Stimulated activated CD4-positive, alpha-beta T cell treated with anti-CD3 and anti-CD28 coated beads, Interleukin-2, amount 100 ng/mL, for 48 hours (primary cell): ENCODE data around the gene ALPP.
"Not testable (repeated sequence)": the region's sequence is repeated elsewhere in the genome, so short reads cannot be mapped to it uniquely, and the experiment has no call there.

Source experiments
- DNase-seq, 2 donors: peaks; one replicate each; pipeline ENCODE4 v3.0.0-alpha.2; 2020

Gene ALPP

DNA sequence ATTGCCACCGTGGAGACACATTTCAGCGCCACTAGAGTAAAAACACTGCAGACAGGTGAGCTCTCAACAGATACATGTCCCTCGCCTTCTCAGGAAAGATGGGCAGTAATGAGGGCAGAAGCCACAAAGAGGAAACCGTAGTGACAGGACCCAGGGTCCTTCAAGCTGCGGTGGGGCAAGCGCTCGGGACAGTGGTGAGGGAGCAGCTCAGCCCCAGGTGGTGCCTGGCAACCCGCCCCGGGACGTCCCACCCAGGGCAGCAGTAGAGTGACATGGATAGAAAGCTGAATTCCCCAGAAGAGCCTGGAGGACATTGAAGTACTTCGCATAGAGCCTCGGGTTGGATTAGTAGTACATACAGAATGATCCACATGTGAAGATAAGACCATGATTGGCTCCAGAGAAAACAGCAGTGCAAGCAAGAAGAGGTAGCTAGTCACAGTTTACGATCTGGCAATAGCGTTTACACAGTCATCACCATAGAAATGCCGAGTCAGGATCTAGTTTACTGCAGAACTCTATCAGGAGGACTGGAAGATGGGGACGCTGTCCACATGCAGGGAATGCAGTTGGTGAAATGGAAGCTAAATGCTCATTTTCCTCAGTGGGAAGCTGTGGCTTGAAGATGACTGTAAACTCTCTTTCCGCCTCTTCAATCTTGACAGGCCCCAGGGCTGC lies 37.4 kb upstream of the ALPP start:
- no peak for DNase-seq

DNA sequence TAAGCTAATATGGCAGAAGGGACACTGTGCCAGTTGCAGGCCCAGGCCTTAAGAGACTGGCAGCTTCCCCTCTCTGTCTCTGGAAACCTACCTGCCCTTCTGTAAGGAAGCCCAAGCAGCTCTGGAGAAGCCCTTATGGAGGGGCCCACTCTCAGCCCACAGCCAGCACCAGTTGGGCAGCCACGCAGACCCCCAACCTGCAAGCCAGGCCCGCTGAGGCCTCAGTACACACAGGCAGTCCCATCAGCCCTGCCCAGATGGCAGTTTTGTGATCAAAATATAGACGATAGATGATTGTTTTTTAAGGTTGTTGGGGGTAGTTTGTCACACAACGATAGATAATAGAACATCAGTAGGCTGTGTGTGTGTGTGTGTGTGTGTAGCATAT lies 36.8 kb upstream of the ALPP start:
- no peak for DNase-seq

DNA sequence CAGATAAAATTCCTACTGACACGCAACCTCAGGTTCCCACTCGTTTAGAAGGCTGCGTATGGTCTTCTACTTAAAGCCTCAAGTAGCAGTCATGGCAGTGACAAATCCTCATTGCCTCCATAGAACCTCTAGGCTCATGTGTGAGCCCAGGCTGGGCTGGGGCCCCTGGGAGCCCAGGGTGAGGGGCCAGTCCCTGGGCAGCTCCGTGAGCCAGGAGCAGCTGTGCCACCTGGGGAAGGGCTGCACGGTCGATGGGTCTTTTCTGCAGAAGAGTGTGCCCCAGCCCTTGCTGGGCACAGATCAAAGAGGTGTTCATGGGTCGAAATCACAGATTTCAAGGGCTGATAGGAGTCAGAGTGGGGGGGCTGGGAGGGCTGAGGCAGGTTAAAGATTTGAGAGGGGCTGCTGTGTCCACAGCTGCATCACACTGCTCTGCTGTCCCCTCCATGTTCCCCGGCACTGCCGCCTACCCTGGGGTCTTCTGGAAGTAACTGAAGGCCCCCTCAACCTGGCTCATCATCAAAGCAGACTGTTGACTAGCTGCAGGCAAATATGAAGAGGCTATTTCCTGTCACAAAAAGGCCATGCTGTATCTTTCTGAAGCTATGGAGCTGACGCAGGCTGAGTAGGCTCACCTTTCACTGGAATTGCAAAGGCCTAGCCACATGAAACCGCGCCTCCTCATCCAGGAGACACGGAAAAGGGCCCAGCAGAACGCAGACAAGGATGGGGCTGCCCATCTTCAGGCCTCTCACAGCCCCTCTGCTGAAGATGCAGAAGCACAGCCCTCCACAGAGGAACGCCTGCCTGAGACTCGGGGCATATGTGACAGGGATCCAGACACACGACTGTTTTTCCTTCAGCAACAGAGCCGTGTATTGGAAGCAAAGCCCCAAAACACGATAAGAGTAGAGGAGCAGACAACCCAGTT lies 35.7 kb upstream of the ALPP start:
- no peak for DNase-seq

DNA sequence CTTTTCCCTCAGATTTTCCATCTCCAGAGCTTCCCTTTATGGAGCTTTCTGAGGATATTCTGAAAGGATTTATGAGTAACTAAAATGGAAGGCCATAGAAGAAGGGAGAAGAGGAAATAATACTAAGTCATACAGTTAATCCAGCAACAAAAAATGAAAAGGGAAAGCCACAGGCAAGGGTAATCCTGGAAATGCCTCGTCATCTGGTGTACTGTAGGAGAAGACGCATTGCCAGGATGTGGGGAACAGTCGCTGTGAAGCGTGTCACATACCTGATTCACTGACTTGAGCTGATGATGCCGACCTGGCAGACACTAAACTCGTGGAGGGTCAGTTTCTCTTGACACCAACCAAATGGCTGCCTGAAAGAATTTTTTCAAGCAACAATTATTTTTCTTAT lies 34.7 kb upstream of the ALPP start:
- no peak for DNase-seq

DNA sequence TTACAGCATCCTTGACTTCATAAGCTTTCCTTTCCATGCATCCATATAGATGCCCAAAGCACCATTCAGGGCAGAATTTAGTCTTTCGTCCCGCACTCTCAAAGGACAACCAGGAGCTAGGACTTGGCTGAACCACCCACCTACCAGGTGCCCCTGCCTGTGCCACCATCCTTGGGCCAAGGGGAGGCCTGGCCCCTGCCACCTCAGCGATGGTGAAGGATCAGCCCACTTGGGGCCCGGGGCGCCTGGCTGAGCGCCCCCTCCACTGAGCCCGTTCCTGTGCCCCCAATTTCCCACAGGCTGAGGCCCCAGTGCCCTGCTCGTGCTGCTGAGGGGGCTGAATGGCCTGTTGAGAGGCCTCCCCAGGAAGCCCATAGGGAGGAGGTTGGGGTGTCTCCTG lies 33.3 kb upstream of the ALPP start:
- DNase-seq = no peak

DNA sequence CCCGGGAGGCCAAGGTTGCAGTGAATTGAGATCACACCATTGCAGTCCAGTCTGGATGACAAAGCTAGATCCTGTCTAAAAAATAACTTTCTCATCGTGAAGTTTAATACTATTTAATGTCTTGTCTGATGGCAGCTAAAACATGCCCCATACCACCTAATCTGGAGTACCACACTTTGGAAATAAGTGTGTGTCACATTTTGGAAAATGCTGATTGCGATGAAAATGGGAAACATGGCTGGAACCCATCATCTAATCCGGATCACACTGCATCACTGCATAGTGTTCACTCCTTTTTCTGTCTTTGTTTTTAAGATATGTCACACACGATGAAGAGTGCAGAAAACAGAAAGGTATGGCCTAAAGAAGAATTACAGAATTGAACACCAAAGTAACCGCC lies 31.2 kb upstream of the ALPP start:
- no peak for DNase-seq

DNA sequence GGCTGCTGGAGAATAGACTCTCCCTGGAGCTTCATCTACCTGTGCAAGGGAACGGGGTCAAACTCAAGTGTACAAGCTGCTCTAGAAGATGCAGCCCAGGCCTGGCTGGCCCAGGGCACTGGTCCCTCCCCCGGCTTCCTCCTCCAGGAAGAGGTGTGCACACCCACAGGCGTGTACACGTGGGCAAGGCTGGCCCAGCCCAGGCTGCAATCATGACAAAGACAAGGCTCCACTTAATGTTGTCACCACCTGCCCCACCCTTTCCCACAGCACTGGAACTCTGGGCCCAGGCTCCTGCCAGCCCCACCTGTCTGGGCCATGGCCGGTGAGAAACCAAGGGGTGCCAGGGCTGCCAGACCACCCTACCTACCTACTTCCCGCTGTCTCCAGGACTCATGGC lies 29.6 kb upstream of the ALPP start:
- DNase-seq = no peak

DNA sequence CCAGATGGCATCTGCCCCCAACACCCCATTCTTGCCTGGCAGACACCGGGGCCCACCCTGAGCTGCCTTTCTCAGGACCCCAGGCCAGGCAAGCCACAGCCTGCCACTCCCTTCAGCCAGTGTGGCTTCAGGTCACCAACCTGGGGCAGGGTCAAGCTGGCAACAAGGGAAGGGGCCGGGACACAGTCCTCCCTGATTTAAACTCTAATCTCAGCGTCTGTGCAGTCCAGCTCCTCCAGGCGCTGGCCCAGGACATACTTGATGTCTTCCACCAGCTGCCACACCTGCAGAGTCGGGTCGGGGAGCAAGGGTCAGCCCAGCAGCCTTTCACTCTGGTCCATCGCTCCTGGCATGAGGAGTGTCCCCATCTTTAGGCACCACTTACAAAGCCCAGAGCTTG lies 29.0 kb upstream of the ALPP start:
- no peak for DNase-seq

DNA sequence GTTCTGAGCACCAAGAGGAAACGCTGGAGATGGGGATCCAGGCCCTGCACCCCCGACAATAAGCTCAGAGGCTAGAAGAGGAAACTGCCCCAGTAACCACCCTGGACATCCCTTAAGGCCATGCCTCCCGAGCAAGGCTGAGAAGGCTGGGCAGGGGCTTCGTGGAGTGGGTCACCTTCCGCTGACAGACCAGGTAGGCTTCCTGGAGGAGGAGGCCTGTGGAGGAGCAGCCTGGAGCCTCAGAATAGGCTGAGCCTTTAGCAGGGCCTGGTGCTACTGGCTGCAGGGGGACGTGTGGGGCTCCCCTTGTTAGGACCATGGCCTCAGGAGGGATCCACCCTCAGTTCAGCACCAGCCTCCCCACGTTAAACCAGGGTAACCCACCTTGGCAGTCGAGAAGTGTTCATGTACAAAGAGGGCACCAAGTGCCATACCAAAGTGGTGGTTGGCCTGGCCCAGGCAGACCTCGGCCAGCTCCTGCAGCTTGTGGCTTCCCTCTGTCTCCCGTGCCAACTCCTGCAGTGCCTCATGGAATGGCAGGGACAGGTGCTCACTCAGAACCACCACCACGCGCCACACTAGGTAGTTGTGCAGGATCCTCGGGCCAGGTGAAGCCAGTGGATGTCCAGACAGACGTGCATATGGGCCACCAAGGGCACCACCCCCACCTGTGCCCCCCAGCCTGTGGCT lies 28.5 kb upstream of the ALPP start:
- DNase-seq = no peak

DNA sequence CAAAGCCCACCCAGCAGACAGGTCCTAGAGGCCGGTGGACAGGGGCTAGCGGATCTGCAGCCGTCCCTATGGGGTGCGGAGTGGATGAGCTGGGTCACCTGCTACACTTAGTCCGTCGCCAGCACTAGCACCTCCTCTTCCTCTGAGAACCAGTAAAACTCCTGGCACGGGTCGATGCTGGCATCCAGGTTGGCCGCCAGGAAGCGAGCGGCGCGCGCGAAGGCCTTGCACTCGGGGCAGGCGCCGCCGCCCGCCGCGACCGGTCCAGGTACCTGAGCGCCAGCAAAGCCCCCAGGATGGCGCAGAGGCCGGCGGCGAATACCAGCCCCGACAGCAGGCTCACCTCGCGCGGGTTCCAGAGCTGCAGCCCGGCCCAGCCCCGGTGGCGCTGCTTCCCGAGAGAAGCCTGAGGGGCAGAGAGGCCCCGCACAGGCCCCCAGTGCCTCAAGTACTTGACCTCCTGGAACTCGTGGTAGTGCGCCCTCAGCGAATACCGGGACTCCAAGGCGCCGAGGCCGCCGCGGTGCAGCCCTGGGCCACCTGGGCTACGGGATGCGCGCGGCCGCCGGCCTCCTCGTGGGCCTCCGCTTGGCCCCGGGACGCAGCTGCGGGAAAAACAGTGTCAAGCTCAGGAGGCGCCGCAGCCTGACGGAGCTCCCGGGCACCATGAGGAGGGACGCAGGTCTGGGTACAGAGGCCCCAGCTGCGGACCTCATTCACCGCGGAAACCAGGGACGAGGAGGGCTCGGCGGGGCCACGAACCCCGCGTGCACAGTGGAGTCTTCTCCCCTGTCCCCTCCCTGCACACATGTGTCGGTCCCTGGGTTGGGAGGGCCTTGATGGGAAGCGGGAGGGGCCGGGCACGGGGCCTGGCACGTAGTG lies 27.5 kb upstream of the ALPP start:
- DNase-seq = no peak

DNA sequence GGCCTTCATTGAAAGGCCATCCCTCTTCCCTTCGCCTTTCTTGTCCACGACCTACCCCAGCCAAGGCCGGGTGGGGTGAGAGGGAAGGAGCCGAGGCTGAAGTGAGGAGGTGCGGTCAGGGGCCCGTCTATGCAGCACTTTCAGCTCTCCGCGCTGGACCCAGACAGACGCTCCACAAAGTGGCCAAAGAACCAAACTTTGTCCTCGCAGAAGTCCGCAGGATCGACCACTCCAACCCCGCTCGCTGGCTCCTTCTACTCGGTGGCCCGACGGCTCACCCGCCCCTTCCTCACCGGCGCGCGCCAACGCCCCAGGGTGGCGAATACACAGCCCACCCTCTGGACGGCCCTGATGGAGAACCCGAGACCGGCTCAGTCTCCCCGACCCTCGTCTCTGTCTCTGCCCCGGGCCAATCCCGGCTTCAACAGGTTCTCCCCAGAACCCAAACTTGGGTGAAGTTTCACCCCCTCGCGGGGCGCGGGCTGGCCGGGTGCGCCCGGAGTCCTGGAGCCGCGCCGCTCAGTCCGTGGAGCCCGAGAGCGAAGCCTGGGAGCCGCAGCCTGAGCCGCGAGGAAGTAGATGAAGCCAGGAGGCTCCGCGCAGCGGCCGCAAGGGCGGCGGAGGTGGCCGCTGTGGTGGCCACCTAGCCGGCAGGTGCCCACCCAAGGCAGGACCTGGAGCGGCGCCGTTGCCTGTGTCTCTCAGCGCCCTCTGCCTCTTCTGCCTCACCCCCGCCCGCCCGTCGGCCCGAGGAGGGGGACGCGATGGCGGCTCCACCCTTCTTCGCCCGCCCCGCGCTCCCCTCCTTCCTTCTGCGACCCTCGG lies 26.7 kb upstream of the ALPP start:
- no peak for DNase-seq

DNA sequence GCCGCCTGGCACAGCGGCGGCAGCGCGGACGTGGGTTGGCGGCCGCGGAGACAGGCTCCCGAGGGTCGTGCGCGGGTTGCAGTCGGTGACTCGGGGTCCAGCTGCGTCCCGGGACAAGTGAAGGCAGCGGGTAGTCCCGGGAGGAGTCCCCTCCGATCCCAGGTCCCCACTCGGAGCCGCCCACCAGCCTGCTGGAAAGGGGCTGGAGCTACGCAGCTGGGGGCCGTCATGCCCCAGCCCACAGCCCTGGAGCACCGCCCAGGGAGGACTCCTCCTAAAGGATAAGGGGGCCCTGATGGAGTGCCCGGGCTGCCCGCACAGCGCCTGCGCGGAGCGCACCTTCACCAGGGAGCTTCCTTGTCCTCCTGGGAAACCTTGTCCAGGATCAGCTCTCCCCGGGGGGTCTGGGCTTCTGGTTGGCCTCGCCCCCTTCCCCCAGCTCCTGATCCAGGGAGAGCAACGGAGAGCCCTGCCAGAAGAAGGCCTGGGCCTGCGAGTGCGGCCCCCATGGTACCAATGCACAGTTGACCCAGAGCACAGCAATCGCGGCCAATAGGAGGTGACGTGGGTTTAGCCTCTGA lies 25.9 kb upstream of the ALPP start:
- DNase-seq = no peak

DNA sequence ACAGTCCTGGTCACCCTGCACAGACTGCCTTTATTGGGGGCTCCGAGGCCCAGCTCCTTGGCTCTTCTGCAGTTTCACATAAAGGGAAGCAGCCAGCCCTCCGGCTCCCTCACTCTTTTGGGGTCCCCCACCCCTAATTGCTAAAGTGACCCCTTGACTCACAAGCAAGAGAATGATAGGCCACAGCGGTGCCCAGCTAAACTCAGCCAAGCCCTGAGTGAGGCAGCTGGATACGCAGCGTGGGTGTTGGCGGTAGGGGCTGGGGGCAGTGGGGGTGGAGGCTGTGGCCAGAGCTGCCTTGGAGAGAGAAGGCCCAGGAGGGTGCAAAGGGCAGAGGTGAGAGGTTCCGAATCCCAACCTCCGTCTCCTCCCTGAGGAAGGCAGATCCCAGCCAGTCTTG lies 25.5 kb upstream of the ALPP start:
- DNase-seq = no peak

DNA sequence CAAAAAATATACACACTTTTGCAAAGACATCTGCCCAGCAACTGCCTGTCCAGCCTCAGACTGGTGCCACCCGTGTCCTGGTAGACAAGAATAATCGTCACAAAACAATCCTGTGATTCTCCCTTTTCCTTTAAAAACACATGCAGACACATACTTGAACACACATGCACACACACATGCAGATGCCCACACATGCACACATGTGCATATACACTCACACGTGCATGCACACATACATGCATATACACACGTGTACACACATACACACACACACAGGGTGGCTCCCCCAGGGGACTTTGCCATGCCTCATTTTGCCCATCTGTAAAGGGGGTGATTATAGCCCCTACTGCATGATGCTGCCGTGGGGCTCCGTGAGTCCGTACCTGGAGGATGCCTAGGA lies 24.9 kb upstream of the ALPP start:
- DNase-seq = no peak

DNA sequence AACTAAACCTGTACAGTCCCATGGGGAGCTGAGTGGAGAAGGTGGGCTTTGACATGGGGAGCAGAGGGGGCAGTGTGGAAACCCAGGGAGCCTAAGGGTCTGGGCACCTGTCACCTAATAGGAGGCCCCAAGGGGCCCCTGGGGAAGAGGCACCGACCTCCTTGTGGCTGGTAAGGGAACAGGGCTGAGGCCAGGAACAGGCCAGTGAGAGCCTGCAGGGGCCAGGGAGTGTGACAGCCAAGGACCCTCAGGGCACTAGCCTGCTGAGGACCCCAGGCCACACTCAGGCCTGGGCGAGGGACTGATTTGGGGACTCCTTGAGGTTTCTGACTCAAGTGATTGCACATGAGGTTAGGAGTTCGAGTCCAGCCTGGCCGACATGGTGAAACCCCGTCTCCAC lies 24.5 kb upstream of the ALPP start:
- DNase-seq = no peak

DNA sequence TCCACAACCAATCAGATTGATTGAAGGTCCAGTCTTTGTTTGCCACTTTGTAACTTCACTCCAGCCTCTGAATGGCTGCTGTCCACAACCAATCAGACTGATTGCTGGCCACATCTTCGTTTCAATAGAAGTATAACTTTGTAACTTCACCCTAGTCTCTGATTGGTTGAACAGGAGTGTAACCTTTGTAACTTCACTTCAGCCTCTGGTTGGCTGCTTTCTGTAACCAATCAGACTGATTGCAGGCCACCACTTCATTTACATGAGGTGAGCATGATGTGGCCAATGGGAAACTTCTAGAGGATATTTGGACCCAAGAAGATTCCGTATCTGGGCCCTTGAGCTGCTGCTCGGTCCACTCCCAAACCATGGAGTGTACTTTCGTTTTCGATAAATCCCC lies 16.9 kb upstream of the ALPP start:
- DNase-seq = no peak

DNA sequence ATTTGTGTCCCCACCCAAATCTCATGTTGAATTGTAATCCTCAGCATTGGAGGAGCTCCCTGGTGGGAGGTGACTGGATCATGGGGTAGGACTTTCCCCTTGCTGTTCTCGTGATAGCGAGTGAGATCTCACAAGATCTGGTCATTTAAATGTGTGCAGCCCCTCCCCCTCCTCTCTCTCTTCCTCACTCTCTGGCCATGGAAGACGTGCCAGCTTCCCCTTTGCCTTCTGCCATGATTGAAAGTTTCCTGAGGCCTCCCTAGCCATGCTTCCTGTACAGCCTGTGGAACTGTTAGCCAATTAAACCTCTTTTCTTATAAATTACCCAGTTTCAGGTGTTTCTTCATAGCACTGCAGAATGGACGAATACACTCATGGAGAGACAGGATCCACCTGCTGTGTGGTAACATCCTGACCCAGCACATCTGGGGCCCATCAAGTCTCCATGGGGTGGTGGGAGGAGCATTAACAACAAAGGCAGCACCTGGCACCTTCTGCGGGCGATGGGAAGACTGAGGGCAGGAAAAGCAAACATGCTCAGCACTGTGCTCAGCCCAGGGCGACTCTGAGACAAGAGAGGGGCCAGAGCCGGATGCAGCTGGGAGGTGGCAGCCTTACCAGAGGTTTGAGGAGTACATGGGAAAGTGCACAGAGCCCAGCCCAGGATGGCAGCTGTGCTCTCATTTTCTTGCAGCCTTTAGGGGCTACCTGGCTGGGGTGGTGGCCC lies 16.2 kb upstream of the ALPP start:
- DNase-seq = no peak

DNA sequence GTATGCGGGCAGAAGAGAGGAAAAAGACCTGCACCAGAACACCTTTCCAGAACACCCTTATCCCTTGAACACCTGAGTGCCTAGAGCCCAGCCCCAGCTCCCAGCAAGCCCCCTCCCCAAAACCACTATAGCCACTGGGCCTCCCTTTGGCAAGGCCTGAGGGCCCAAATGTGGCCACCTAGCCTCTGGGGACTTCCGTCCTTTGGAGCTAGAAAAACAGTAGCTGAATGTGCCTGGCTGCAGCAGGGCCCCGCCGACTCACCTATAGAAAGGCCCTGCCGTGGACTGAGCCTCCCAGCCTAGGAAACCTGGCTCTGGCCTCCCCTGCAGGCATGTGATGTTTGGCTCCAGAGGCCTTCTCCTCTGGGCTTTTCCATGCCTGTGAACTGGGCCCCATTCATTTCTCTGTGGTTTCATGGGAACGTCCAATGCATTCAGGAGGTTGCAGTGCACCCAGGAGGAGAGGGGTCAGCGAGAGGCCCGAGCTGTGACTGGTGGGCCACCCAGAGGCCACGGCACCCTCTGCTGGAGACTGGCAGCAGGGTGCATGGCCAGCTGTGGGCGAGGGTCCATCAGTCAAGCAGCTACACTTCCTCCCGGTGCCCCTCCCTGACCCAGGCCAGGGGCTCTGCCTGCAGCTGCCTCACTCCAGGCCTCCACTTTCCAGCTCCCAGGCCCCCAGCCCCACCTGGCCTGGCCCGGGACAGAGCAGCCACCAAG lies 15.3 kb upstream of the ALPP start:
- not testable (repeated sequence) for DNase-seq

DNA sequence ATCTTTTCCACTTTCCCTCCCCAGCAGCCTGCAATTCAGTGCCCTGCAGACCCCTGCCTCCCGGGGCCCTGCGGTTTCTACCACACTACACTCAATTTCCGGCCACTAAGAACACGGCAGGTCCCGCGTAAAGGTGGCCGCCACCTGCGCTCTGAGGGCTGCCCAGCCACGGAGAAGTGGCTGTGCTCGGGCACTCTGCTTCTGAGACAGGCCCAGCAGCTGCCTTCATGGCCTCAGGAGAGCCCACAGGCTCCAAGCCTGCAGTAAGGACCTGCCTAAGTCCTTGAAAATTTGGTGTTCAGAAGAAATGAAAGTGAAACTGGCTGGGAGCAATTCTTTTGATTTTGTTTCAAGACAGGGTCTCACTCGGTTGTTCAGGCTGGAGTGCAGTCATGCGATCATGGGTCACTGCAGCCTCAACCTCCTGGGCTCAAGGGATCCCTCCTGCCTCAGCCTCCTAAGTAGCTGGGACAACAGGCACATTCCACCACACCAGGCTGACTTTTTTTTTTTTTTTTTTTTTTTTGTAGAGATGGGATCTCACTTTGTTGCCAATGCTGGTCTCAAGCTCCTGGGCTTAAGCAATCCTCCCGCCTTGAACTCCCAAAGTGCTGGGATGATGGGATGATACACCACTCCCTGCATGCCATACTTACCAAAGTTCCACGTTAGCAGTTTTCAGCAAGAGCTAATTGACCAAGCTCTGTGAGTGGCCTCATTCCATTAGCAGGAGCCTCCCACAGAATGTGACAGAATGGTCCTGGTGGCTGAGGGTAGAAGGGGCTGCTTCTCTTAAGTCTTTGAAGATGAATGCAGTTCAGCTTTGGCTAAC lies 14.6 kb upstream of the ALPP start:
- no peak for DNase-seq
